Fibroblast of gingiva (primary cell): ENCODE measurements around the gene DNHD1.
A peak's percentile ranks its signal among the peaks of the same experiment; 100 is the strongest.

ENCODE experiments used
- DNase-seq: peaks from one replicate; pipeline ENCODE4 v3.0.0-alpha.2; 2011; ENCODE audit warnings: low read depth

The DNHD1 gene

GRCh38 chr11:6497069-6497839, at the start of gene DNHD1:
TSS of gene DNHD1 (plus strand) at chr11:6497280. CDS start at chr11:6498216, 936 bp downstream.
- DNase-seq, result no peak

GRCh38 chr11:6448574-6448973, 48.5 kb upstream of the DNHD1 start:
- DNase-seq, result no peak

- DNase-seq, result peak; percentile 8
Observed at GRCh38 chr11:6452219-6452618, 44.9 kb upstream of the DNHD1 start.

GRCh38 chr11:6453152-6453551, 43.9 kb upstream of the DNHD1 start:
- DNase-seq, result no peak

GRCh38 chr11:6455070-6455469, 42.0 kb upstream of the DNHD1 start:
- DNase-seq, result no peak

GRCh38 chr11:6456361-6457073, 40.6 kb upstream of the DNHD1 start:
- no peak for DNase-seq

- no peak for DNase-seq
Observed at GRCh38 chr11:6457581-6458320, 39.3 kb upstream of the DNHD1 start.

GRCh38 chr11:6458352-6459098, 38.6 kb upstream of the DNHD1 start:
- DNase-seq, result no peak

- DNase-seq, result no peak
Observed at GRCh38 chr11:6459099-6459450, 38.0 kb upstream of the DNHD1 start.

GRCh38 chr11:6468712-6469495, 28.2 kb upstream of the DNHD1 start:
- DNase-seq, result peak; percentile 72

GRCh38 chr11:6469599-6469998, 27.5 kb upstream of the DNHD1 start:
- DNase-seq, result no peak

GRCh38 chr11:6472934-6473333, 24.1 kb upstream of the DNHD1 start:
- no peak for DNase-seq

GRCh38 chr11:6473451-6474412, 23.3 kb upstream of the DNHD1 start, which contains the start of gene TRIM3:
TSS of gene TRIM3 (minus strand) at chr11:6473941. CDS start at chr11:6465695, 8,246 bp downstream.
- DNase-seq, result peak; percentile 89

- DNase-seq, result no peak
Observed at GRCh38 chr11:6474413-6474792, 22.7 kb upstream of the DNHD1 start.

- no peak for DNase-seq
Observed at GRCh38 chr11:6474806-6475500, 22.1 kb upstream of the DNHD1 start.

GRCh38 chr11:6475936-6476335, 21.1 kb upstream of the DNHD1 start:
- peak; percentile 6 for DNase-seq

- DNase-seq, result no peak
Observed at GRCh38 chr11:6476571-6476970, 20.5 kb upstream of the DNHD1 start.

- DNase-seq, result no peak
Observed at GRCh38 chr11:6480299-6480914, 16.7 kb upstream of the DNHD1 start.
